Subcutaneous abdominal adipose tissue (tissue), 5 donors: ENCODE results near the gene CTSG.
A peak's percentile ranks its signal among the peaks of the same experiment; 100 is the strongest.
"Not testable (repeated sequence)": the region's sequence is repeated elsewhere in the genome, so short reads cannot be mapped to it uniquely, and the experiment has no call there.

Source experiments
- H3K27ac ChIP-seq: one replicate; pipeline ENCODE4 v1.7.0; 2013; ENCODE audit warnings: low read depth, mild to moderate bottlenecking, inconsistent platforms, low read length, moderate library complexity
- H3K27me3 ChIP-seq, 5 donors: one replicate each; pipeline ENCODE4 v1.7.0; 2013; ENCODE audit warnings: low read length in 5 of 5, inconsistent platforms in 1 of 5; ENCODE audit not compliant: control insufficient read depth in 5 of 5, insufficient read depth in 4 of 5
- H3K36me3 ChIP-seq, 5 donors: one replicate each; pipeline ENCODE4 v1.7.0; 2013; ENCODE audit warnings: low read length in 5 of 5; ENCODE audit not compliant: control insufficient read depth in 5 of 5, insufficient read depth in 5 of 5
- H3K4me1 ChIP-seq, 5 donors: one replicate each; pipeline ENCODE4 v1.7.0; 2013; ENCODE audit warnings: low read length in 5 of 5, mild to moderate bottlenecking in 3 of 5, moderate library complexity in 1 of 5; ENCODE audit not compliant: control insufficient read depth in 5 of 5, insufficient read depth in 5 of 5
- H3K4me3 ChIP-seq, 5 donors: one replicate each; pipeline ENCODE4 v1.7.0; 2013; ENCODE audit warnings: low read length in 5 of 5, low read depth in 1 of 5
- H3K9ac ChIP-seq, 5 donors: one replicate each; pipeline ENCODE4 v1.7.0; 2013; ENCODE audit warnings: low read length in 5 of 5, mild to moderate bottlenecking in 4 of 5, moderate library complexity in 3 of 5
- H3K9me3 ChIP-seq, 5 donors: one replicate each; pipeline ENCODE4 v1.7.0; 2013; ENCODE audit warnings: low read length in 5 of 5; ENCODE audit not compliant: control insufficient read depth in 5 of 5
- donor health status: healthy.
- donor health status: healthy.
- donor health status: healthy.
- donor health status: healthy.
- donor health status: healthy.

CTSG gene

DNA sequence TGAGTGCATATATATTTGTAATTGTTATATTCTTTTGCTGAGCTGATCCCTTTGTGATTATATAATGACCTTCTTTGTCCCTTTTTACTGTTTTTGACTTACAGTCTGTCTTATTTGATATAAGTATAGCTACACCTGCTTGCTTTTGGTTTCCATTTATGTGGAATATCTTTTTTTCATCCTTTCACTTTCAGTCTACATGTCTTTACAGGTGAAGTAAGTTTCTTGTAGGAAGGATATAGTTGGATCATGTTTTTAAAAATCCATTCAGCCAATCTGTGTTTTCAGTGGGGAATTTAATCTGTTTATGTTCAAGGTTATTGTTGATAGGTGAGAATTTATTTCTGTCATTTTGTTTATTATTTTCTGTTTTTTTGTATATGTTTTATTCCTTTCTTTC lies 21.4 kb upstream of the CTSG start:
- H3K9ac ChIP-seq, result no peak overlapping the region
- H3K36me3 ChIP-seq, result no peaks in the 10 kb centered on the region
- no peak overlapping the region for H3K27ac ChIP-seq
- H3K27me3 ChIP-seq, result peaks cover 0 to 3% (median 0%) of the 10 kb centered on the region in 5 donors
- peaks cover 2 to 27% (median 17%) of the 10 kb centered on the region in 5 donors for H3K9me3 ChIP-seq
- no peaks in the 10 kb centered on the region for H3K4me1 ChIP-seq
- no peak overlapping the region for H3K4me3 ChIP-seq

DNA sequence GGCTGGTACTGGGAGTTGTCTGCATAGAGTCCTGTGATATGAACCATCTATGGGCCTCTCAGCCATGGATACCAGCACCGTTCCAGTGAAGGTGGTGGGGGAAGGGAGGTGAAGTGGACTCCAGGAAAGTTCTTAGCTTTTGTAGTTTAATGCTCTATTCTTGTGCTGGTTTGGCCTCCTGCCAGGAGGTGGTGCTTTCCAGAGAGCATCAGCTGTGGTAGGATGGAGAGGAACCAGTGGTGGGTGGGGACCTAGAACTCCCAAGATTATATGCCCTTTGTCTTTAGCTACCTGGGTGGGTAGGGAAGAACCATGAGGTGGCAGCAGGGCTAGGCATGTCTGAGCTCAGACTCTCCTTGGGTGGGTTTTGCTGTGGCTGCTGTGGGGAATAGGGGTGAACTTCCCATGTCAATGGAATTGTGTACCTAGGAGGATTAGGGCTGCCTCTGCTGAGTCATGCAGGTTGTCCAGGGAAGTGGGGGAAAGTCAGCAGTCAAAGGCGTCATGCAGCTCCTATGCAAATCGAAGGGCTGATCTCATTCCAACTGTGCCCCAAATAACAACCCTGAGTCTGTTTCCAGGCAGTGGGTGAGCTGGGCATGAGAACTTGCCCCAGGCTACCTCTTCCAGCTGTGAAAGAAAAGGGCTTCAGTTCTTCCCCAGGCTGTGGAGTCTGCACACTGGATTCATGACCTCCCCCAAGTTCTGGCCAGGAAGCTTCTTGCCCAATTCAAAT lies 19.2 kb upstream of the CTSG start:
- no peaks in the 10 kb centered on the region for H3K36me3 ChIP-seq
- H3K9me3 ChIP-seq, result peaks cover 2 to 27% (median 17%) of the 10 kb centered on the region in 5 donors
- no peak overlapping the region for H3K9ac ChIP-seq
- no peaks in the 10 kb centered on the region for H3K4me1 ChIP-seq
- no peaks in the 10 kb centered on the region for H3K27me3 ChIP-seq
- H3K27ac ChIP-seq, result no peak overlapping the region
- peak overlapping the region in 2 of 5 donors; percentile 18 to 25 for H3K4me3 ChIP-seq

DNA sequence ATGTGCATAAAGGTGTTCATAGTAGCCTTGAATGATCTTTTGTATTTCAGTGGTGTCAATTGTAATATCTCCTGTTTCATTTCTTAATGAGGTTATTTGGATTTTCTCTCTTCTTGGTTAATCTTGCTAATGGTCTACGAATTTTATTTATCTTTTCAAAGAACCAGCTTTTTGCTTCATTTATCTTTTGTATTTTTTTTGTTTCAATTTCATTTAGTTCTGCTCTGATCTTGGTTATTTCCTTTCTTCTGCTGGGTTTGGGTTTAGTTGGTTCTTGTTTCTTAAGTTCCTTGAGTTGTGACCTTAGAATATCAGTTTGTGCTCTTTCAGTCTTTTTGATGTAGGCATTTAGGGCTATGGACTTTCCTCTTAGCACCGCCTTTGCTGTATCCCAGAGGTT lies 15.0 kb upstream of the CTSG start:
- H3K27me3 ChIP-seq, H3K4me3 ChIP-seq, H3K27ac ChIP-seq, H3K36me3 ChIP-seq, H3K4me1 ChIP-seq, H3K9ac ChIP-seq: not testable (repeated sequence)
- H3K9me3 ChIP-seq, result peaks cover 2 to 30% (median 17%) of the 10 kb centered on the region in 5 donors

DNA sequence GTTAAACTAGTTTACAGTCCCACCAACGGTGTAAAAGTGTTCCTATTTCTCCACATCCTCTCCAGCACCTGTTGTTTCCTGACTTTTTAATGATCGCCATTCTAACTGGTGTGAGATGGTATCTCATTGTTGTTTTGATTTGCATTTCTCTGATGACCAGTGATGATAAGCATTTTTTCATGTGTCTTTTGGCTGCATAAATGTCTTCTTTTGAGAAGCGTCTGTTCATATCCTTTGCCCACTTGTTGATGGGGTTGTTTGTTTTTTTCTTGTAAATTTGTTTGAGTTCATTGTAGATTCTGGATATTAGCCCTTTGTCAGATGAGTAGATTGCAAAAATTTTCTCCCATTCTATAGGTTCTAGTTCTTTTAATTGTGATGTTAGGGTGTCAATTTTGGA lies 8.4 kb upstream of the CTSG start:
- not testable (repeated sequence) for H3K36me3 ChIP-seq, H3K4me3 ChIP-seq, H3K27me3 ChIP-seq

DNA sequence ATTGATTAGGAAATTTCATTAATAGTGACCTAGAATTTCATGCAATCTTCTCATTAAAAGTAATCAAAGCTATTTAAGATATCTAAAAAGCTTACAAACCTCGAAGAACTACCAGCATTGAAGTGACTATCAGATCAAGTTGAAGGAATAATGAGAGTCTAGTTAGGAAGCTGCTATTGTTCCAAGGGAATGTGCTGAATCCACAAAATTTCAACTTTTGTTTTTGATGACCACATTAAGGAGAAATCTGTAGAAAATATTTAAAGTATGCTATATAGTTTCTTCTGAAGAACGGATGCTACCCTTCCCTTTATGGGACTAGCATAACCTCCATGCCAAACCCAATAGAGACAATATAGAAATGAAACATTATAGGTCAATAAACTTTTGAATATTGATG lies 2.5 kb upstream of the CTSG start:
- H3K4me1 ChIP-seq, result peaks cover 0 to 4% (median 0%) of the 10 kb centered on the region in 5 donors
- H3K4me3 ChIP-seq, result no peak overlapping the region
- peaks cover 0 to 4% (median 0%) of the 10 kb centered on the region in 5 donors for H3K27me3 ChIP-seq
- no peaks in the 10 kb centered on the region for H3K9me3 ChIP-seq
- H3K9ac ChIP-seq, result no peak overlapping the region
- no peak overlapping the region for H3K27ac ChIP-seq
- no peaks in the 10 kb centered on the region for H3K36me3 ChIP-seq

More for the DNA sequence above, 8.4 kb upstream of the CTSG start:
- not testable (repeated sequence) for H3K4me1 ChIP-seq, H3K9ac ChIP-seq, H3K27ac ChIP-seq
- H3K9me3 ChIP-seq, result peaks cover 0 to 16% (median 0%) of the 10 kb centered on the region in 5 donors

DNA sequence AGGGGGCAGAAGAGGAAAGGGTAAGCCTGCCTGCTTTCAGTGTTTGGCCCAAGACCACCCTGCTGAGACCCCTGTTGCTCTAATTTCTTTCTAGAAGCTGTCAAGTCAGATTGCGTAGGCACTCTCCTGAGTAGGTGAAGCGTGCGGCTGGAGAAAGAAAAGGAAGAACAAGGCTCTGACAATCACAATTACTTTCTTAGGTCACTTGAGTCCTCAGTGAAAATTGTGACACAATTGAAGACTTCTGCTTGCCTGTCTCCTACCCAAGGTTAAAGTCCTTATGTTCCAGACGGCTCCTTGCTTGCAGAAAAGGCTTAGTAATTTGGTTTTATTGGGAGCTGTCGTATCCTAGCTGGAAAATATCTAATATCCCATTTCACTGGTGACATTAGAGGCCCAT lies 721 bp upstream of the CTSG start:
- peaks cover 0 to 4% (median 0%) of the 10 kb centered on the region in 5 donors for H3K4me1 ChIP-seq
- no peaks in the 10 kb centered on the region for H3K36me3 ChIP-seq
- H3K27ac ChIP-seq, result no peak overlapping the region
- no peak overlapping the region for H3K4me3 ChIP-seq
- no peak overlapping the region for H3K9ac ChIP-seq
- peaks cover 0 to 4% (median 0%) of the 10 kb centered on the region in 5 donors for H3K27me3 ChIP-seq
- H3K9me3 ChIP-seq, result no peaks in the 10 kb centered on the region

DNA sequence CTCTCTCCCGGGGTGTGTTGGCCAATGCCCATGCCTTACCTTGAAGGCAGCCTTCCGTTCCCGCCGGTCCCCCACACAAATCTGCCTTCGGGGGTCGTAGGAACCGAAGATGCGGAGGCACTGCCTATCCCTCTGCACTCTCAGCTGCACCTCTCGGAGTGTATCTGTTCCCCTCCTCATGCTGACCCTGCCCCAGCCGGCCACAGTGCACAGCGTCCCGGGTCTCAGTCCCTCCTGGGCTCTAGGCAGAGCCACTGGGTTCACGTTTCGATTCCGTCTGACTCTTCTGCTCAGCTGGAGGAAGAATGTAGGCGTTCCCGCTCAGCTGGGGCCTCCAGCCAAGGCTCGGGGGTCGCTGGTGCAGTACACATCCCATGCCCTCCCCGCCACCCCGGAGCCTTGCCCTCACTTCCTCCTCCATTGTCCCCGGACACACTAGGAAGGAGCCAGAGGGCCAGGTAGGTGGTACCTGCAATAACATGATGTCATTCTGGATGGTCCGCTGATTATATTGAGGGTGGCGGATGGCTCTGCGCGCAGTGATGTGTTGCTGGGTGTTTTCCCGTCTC lies 1.8 kb downstream of the CTSG start:
- no peaks in the 10 kb centered on the region for H3K36me3 ChIP-seq
- peaks cover 0 to 4% (median 0%) of the 10 kb centered on the region in 5 donors for H3K27me3 ChIP-seq
- no peak overlapping the region for H3K9ac ChIP-seq
- H3K9me3 ChIP-seq, result peaks cover 0 to 2% (median 0%) of the 10 kb centered on the region in 5 donors
- H3K4me3 ChIP-seq, result no peak overlapping the region
- no peak overlapping the region for H3K27ac ChIP-seq
- peaks cover 0 to 4% (median 0%) of the 10 kb centered on the region in 5 donors for H3K4me1 ChIP-seq

DNA sequence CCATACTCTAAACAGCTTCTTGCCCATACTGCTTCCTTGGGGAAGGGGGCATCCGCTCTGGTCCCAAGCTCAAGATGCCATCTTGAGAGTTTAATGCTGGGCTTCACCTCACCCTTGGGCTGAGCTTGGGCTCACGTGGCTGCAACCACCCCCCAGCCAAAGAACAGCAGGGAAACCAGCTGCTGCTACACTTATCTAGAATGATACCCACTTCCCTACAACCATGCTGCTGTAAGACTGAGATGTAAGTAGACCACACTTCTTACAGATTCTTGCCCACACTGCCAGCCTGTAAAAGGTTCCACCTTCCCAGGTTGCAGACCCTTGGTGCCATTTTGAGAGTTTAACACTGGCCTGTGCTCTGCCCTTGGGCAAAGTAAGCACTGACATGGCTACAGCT lies 9.7 kb downstream of the CTSG start:
- no peak overlapping the region for H3K9ac ChIP-seq

DNA sequence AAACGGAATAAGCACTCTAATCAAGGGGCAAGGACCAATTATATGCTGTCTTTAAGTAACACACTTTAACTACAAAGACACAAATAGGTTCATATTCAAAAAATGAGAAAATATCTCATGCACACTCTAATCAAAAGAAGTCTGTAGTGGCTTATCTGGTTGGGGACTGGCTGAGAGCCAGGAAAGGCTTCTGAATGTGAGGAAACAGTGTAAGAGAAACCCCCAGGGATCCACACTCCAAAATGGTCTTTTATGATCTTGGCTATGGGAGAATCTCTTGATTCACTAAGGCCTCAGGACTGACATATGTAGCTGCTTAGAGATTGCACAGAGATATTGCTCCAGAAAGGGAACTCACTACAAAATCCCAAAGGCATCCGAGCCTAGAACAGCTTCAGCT lies 10.3 kb downstream of the CTSG start:
- H3K9ac ChIP-seq, result no peak overlapping the region
- H3K9me3 ChIP-seq, result peaks cover 4 to 31% (median 25%) of the 10 kb centered on the region in 5 donors
- no peak overlapping the region for H3K4me3 ChIP-seq
- no peaks in the 10 kb centered on the region for H3K27me3 ChIP-seq
- H3K36me3 ChIP-seq, result no peaks in the 10 kb centered on the region
- H3K27ac ChIP-seq, result no peak overlapping the region
- H3K4me1 ChIP-seq, result no peaks in the 10 kb centered on the region

More for the DNA sequence above, 9.7 kb downstream of the CTSG start:
- no peak overlapping the region for H3K27ac ChIP-seq
- H3K27me3 ChIP-seq, result no peaks in the 10 kb centered on the region
- H3K4me3 ChIP-seq, result no peak overlapping the region
- no peaks in the 10 kb centered on the region for H3K4me1 ChIP-seq
- H3K36me3 ChIP-seq, result no peaks in the 10 kb centered on the region
- peaks cover 4 to 31% (median 25%) of the 10 kb centered on the region in 5 donors for H3K9me3 ChIP-seq

DNA sequence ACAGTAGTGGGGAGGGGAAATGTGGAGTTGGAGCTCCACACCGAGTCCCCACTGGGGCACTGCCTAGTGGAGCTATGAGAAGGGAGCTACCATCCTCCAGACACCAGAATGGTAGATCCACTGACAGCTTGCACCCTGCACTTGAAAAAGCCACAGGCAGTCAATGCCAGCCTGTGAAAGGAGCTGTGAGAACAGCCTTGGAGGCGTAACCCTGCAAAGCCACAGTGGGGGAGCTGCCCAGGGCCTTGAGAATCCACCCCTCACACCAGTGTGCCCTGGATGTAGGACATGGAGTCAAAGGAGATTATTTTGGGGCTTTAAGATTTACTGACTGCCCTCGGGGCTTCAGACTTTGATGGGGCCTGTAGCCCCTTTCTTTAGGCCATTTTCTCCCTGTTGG lies 12.5 kb downstream of the CTSG start:
- Histone ChIP-seq H3K9me3 (peaks cover 4 to 29% (median 25%) of the 10 kb centered on the region in 5 donors), H3K9ac (no peak overlapping the region), H3K4me1 (no peaks in the 10 kb centered on the region), H3K4me3 (peak overlapping the region in 1 of 5 donors; percentile 13), H3K27ac (no peak overlapping the region), H3K36me3 (no peaks in the 10 kb centered on the region), H3K27me3 (no peaks in the 10 kb centered on the region)
